KMS-11 (cell line): Measurements from ENCODE around the gene GLMP.
A peak's percentile ranks its signal among the peaks of the same experiment; 100 is the strongest.

Experiments used
- H2AFZ ChIP-seq: fragments of 200-600 bp; sonication (generic); 2 replicates; pipeline ENCODE4 v1.6.1; 2016; ENCODE audit warnings: antibody characterized with exemption, mixed run types, low read depth
- H3K27ac ChIP-seq: fragments of 200-600 bp; sonication (generic); 2 replicates; pipeline ENCODE4 v1.6.1; 2016; ENCODE audit warnings: mild to moderate bottlenecking, mixed run types
- H3K27me3 ChIP-seq: fragments of 200-600 bp; sonication (generic); 2 replicates; pipeline ENCODE4 v1.6.1; 2017; ENCODE audit warnings: mild to moderate bottlenecking, low read depth, mixed run types, moderate library complexity; ENCODE audit not compliant: insufficient read depth
- H3K36me3 ChIP-seq: fragments of 200-600 bp; sonication (generic); 2 replicates; pipeline ENCODE4 v1.6.1; 2017; ENCODE audit warnings: mild to moderate bottlenecking, mixed run types; ENCODE audit not compliant: insufficient read depth
- H3K4me1 ChIP-seq: fragments of 200-600 bp; sonication (generic); 2 replicates; pipeline ENCODE4 v1.6.1; 2016; ENCODE audit warnings: mild to moderate bottlenecking, low read depth, mixed run types; ENCODE audit not compliant: poor library complexity, severe bottlenecking
- H3K4me2 ChIP-seq: fragments of 200-600 bp; sonication (generic); 2 replicates; pipeline ENCODE4 v1.7.0; 2016; ENCODE audit warnings: mild to moderate bottlenecking, mixed run types
- H3K4me3 ChIP-seq: fragments of 200-600 bp; sonication (generic); IDR thresholded peaks from 2 replicates; pipeline ENCODE4 v1.6.1; 2017; ENCODE audit warnings: low read depth, low read length, mixed read lengths; ENCODE audit not compliant: insufficient read depth
- H3K79me2 ChIP-seq: fragments of 200-600 bp; sonication (generic); 2 replicates; pipeline ENCODE4 v1.6.1; 2016; ENCODE audit warnings: low read depth, mixed run types; ENCODE audit not compliant: insufficient read depth
- H3K9ac ChIP-seq: fragments of 200-600 bp; sonication (generic); 2 replicates; pipeline ENCODE4 v1.6.1; 2016; ENCODE audit warnings: mild to moderate bottlenecking, mixed run types
- H4K20me1 ChIP-seq: fragments of 200-600 bp; sonication (generic); 2 replicates; pipeline ENCODE4 v1.6.1; 2016; ENCODE audit warnings: mild to moderate bottlenecking, mixed run types; ENCODE audit not compliant: insufficient read depth
- CTCF ChIP-seq: fragments of 200-600 bp; sonication (generic); conservative IDR thresholded peaks from 2 replicates; pipeline ENCODE4 v1.6.1; 2017; ENCODE audit warnings: low read depth, mild to moderate bottlenecking, antibody characterized with exemption, low read length, moderate library complexity, mixed read lengths

GLMP gene

GRCh38 chr1:156259805-156260204 lies 35.7 kb downstream of the GLMP start:
- H3K4me2 ChIP-seq = no peak overlapping the region
- H3K4me3 ChIP-seq = no peak overlapping the region
- no peaks in the 10 kb centered on the region for H4K20me1 ChIP-seq
- H3K27me3 ChIP-seq = no peaks in the 10 kb centered on the region
- H3K4me1 ChIP-seq = peaks cover 18% of the 10 kb centered on the region
- no peak overlapping the region; the same call in 1 of the 2 replicates for H3K27ac ChIP-seq
- peaks cover 53% of the 10 kb centered on the region; the same call in 1 of the 2 replicates for H3K36me3 ChIP-seq
- H2AFZ ChIP-seq = no peak overlapping the region
- H3K79me2 ChIP-seq = no peaks in the 10 kb centered on the region
- H3K9ac ChIP-seq = no peak overlapping the region
- TF ChIP-seq CTCF = peak; percentile 76

GRCh38 chr1:156258859-156259258 lies 36.6 kb downstream of the GLMP start:
- H3K9ac ChIP-seq = no peak overlapping the region
- H3K27ac ChIP-seq = no peak overlapping the region
- H3K4me3 ChIP-seq = no peak overlapping the region
- H3K27me3 ChIP-seq = no peaks in the 10 kb centered on the region
- H3K79me2 ChIP-seq = no peaks in the 10 kb centered on the region
- H3K36me3 ChIP-seq = peaks cover 50% of the 10 kb centered on the region; the same call in 1 of the 2 replicates
- H3K4me1 ChIP-seq = peaks cover 18% of the 10 kb centered on the region
- no peak overlapping the region for H2AFZ ChIP-seq
- no peak overlapping the region for H3K4me2 ChIP-seq
- TF ChIP-seq CTCF = no peak
- no peaks in the 10 kb centered on the region for H4K20me1 ChIP-seq

- no peak overlapping the region for H3K9ac ChIP-seq
These were observed 37.8 kb downstream of the GLMP start for GRCh38 chr1:156257711-156258110.

DNA sequence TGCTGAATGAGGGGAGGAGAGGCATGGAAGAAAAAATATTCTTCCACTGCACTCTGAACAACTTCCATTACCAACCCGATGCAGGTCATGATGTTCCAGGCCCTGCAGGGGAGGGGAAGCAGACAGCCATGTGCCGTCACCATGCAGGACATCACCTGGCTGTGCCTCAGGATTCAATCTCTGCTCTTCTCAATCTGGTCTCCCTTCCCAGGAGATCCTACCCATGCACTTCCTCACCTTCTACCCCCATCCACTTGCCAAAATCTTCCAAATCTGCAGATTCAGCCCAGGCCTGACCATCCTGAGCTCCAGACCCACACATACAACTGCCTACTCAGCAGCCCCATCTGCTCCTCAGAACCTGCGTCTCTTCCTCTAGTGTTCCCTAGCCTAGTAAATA lies 41.8 kb downstream of the GLMP start:
- no peak for TF ChIP-seq CTCF

More at GRCh38 chr1:156257711-156258110, 37.8 kb downstream of the GLMP start:
- Histone ChIP-seq H2AFZ (no peak overlapping the region), H3K79me2 (no peaks in the 10 kb centered on the region), H3K36me3 (peaks cover 51% of the 10 kb centered on the region; the same call in 1 of the 2 replicates), H4K20me1 (no peaks in the 10 kb centered on the region), H3K4me2 (no peak overlapping the region), H3K27ac (no peak overlapping the region; the same call in 1 of the 2 replicates), H3K27me3 (no peaks in the 10 kb centered on the region), H3K4me3 (no peak overlapping the region), H3K4me1 (peaks cover 26% of the 10 kb centered on the region)
- no peak for TF ChIP-seq CTCF

More for the DNA sequence above, 41.8 kb downstream of the GLMP start:
- no peaks in the 10 kb centered on the region for H4K20me1 ChIP-seq
- no peak overlapping the region for H3K9ac ChIP-seq
- H3K4me2 ChIP-seq = no peak overlapping the region
- no peak overlapping the region for H3K4me3 ChIP-seq
- H2AFZ ChIP-seq = no peak overlapping the region
- no peaks in the 10 kb centered on the region for H3K27me3 ChIP-seq
- peaks cover 19% of the 10 kb centered on the region for H3K4me1 ChIP-seq
- no peaks in the 10 kb centered on the region for H3K79me2 ChIP-seq
- H3K27ac ChIP-seq = no peak overlapping the region; the same call in 1 of the 2 replicates
- H3K36me3 ChIP-seq = peaks cover 42% of the 10 kb centered on the region; the same call in 1 of the 2 replicates
